HepG2 (cell line): ENCODE measurements around the gene TEX19. TPM values are rescaled to one million over a fixed set of nuclear protein-coding genes. Genes with fewer than 3 reads are reported as not detected.

Experiments
- BHLHE40 ChIP-seq: IDR thresholded peaks from 2 replicates; pipeline ENCODE4 v1.6.1; 2011; ENCODE audit warnings: low read length, improper control_type of control experiment
- CEBPB ChIP-seq: IDR thresholded peaks from 2 replicates; pipeline ENCODE4 v1.6.1; 2011; ENCODE audit warnings: low read depth, low read length, improper control_type of control experiment, borderline replicate concordance
- DR1 ChIP-seq: sonication (generic); formaldehyde crosslinking; IDR thresholded peaks from 2 replicates; pipeline ENCODE4 v1.8.0; 2021; ENCODE audit warnings: mild to moderate bottlenecking, missing genetic modification reagents, inconsistent platforms
- FOXK2 ChIP-seq: fragments of 450-650 bp; IDR thresholded peaks from 2 replicates; pipeline ENCODE4 v1.6.1; 2016
- GTF2F1 ChIP-seq: fragments of 150-350 bp; IDR thresholded peaks from 2 replicates; pipeline ENCODE4 v1.6.1; 2014; ENCODE audit warnings: low read length
- HOMEZ ChIP-seq: IDR thresholded peaks from 2 replicates; pipeline ENCODE4 v1.6.1; 2016; ENCODE audit warnings: low read depth
- KLF12 ChIP-seq: sonication (generic); formaldehyde crosslinking; IDR thresholded peaks from 2 replicates; pipeline ENCODE4 v1.4.0; 2020; ENCODE audit warnings: missing genetic modification reagents, borderline replicate concordance
- NCOA2 ChIP-seq: sonication (generic); formaldehyde crosslinking; IDR thresholded peaks from 2 replicates; pipeline ENCODE4 v1.8.0; 2022; ENCODE audit warnings: inconsistent platforms
- NPAS2 ChIP-seq: sonication (generic); formaldehyde crosslinking; IDR thresholded peaks from 2 replicates; pipeline ENCODE4 v1.8.0; 2022; ENCODE audit warnings: mild to moderate bottlenecking, missing genetic modification reagents, borderline replicate concordance
- NR2F2 ChIP-seq: IDR thresholded peaks from 2 replicates; pipeline ENCODE4 v1.6.1; 2012; ENCODE audit warnings: low read depth, inconsistent platforms, borderline replicate concordance
- RAD51 ChIP-seq: fragments of 450-650 bp; IDR thresholded peaks from 2 replicates; pipeline ENCODE4 v1.6.1; 2016; ENCODE audit warnings: borderline replicate concordance
- RELA ChIP-seq: sonication (generic); formaldehyde crosslinking; IDR thresholded peaks from 2 replicates; pipeline ENCODE4 v1.4.0; 2020; ENCODE audit warnings: missing genetic modification reagents
- SMAD1 ChIP-seq: sonication (generic); formaldehyde crosslinking; IDR thresholded peaks from 2 replicates; pipeline ENCODE4 v1.4.0; 2020; ENCODE audit warnings: missing genetic modification reagents, low read depth, mild to moderate bottlenecking, borderline replicate concordance
- SMAD3 ChIP-seq: sonication (generic); formaldehyde crosslinking; IDR thresholded peaks from 2 replicates; pipeline ENCODE4 v1.4.0; 2020; ENCODE audit warnings: missing genetic modification reagents
- SRF ChIP-seq: IDR thresholded peaks from 2 replicates; pipeline ENCODE4 v1.6.1; 2011; ENCODE audit warnings: mild to moderate bottlenecking, low read depth, low read length, moderate library complexity
- ZKSCAN5 ChIP-seq: sonication (generic); formaldehyde crosslinking; IDR thresholded peaks from 2 replicates; pipeline ENCODE4 v1.5.1; 2020; ENCODE audit warnings: mild to moderate bottlenecking, missing genetic modification reagents
- ZNF280D ChIP-seq: sonication (generic); formaldehyde crosslinking; IDR thresholded peaks from 2 replicates; pipeline ENCODE4 v1.5.1; 2020; ENCODE audit warnings: mild to moderate bottlenecking, missing genetic modification reagents
- ZNF704 ChIP-seq: sonication (generic); formaldehyde crosslinking; IDR thresholded peaks from 2 replicates; pipeline ENCODE4 v1.8.1; 2023; ENCODE audit warnings: mild to moderate bottlenecking, inconsistent platforms, moderate library complexity, missing genetic modification reagents, borderline replicate concordance
- ZNF883 ChIP-seq: sonication (generic); formaldehyde crosslinking; IDR thresholded peaks from 2 replicates; pipeline ENCODE4 v1.5.1; 2020; ENCODE audit warnings: mild to moderate bottlenecking, missing genetic modification reagents; ENCODE audit errors: not compliant biosample characterization
- ZSCAN21 ChIP-seq: sonication (generic); formaldehyde crosslinking; IDR thresholded peaks from 2 replicates; pipeline ENCODE4 v1.8.0; 2022; ENCODE audit warnings: mild to moderate bottlenecking, missing genetic modification reagents, moderate library complexity, borderline replicate concordance
- ZSCAN25 ChIP-seq: sonication (generic); formaldehyde crosslinking; IDR thresholded peaks from 2 replicates; pipeline ENCODE4 v1.8.0; 2022; ENCODE audit warnings: mild to moderate bottlenecking, missing genetic modification reagents
- polyA plus RNA-seq, 8 experiments: library from polyadenylated mRNA; depleted of rRNA in 3 of 8; stranded (reverse) in 7 of 8; unstranded in 1 of 8; fragments of >200 nt; fragmentation: Illumina TruSeq in 4 of 8; extraction: Trizol in 4 of 8; gene quantifications; 2 replicates each; pipeline versions ENCODE4 v1.2.1 to v1.2.3, GENCODE V29; 2011 to 2016; ENCODE audit warnings: low read depth in 4 of 8, missing spikeins in 1 of 8, mixed read lengths in 1 of 8; ENCODE audit not compliant: insufficient read depth in 1 of 8
- total RNA-seq, 5 experiments: library from RNA; depleted of rRNA; stranded (reverse); fragments of >200 nt; fragmentation: Illumina TruSeq; extraction: Trizol; gene quantifications; 2 replicates each; pipeline ENCODE4 v1.2.3, GENCODE V29; 2016; ENCODE audit warnings: low read depth in 1 of 5

TEX19 gene
- total and polyA plus RNA-seq, 2 of the 13 experiments (the other 11 are each of a cell fraction or from before 2014, with no cell fraction given), result 1.3 to 6.0 TPM

GRCh38 chr17:82367724-82368524, 8.9 kb downstream of the TEX19 start (continued):
- TF ChIP-seq ZNF704 (CRISPR knock-in tag) (0 out of 2 replicates have a peak, but pooled peaks have one; percentile 58), SMAD1 (CRISPR knock-in tag) (no peak), FOXK2 (peak; percentile 27; the same call in 1 of the 2 replicates), ZSCAN21 (CRISPR knock-in tag) (no peak), SRF (0 out of 2 replicates have a peak, but pooled peaks have one; percentile 33), ZNF883 (CRISPR knock-in tag) (no peak), NCOA2 (CRISPR knock-in tag) (peak; percentile 11; the same call in 1 of the 2 replicates), NR2F2 (no peak), NPAS2 (CRISPR knock-in tag) (no peak), DR1 (CRISPR knock-in tag) (peak; percentile 68; the same call in 1 of the 2 replicates), KLF12 (CRISPR knock-in tag) (no peak), ZKSCAN5 (CRISPR knock-in tag) (no peak), CEBPB (no peak), BHLHE40 (0 out of 2 replicates have a peak, but pooled peaks have one; percentile 13), RELA (CRISPR knock-in tag) (no peak), GTF2F1 (0 out of 2 replicates have a peak, but pooled peaks have one; percentile 17), ZNF280D (CRISPR knock-in tag) (0 out of 2 replicates have a peak, but pooled peaks have one; percentile 48), ZSCAN25 (CRISPR knock-in tag) (0 out of 2 replicates have a peak, but pooled peaks have one; percentile 20), HOMEZ (peak; percentile 59; the same call in 1 of the 2 replicates), SMAD3 (CRISPR knock-in tag) (0 out of 2 replicates have a peak, but pooled peaks have one; percentile 58), RAD51 (no peak)
- TF ChIP-seq, all 625 proteins: peak for 122
